HG02759 (cell line): ENCODE results near the gene ZNF548.
"Not testable (repeated sequence)": the region's sequence is repeated elsewhere in the genome, so short reads cannot be mapped to it uniquely, and the experiment has no call there.

Source experiments
- ATAC-seq: cut with Tn5 transposase; IDR thresholded peaks from one replicate; pipeline ENCODE4 v1.9.1; 2021; ENCODE audit warnings: mild to moderate bottlenecking, moderate library complexity; ENCODE audit not compliant: unreplicated experiment

The ZNF548 gene

DNA sequence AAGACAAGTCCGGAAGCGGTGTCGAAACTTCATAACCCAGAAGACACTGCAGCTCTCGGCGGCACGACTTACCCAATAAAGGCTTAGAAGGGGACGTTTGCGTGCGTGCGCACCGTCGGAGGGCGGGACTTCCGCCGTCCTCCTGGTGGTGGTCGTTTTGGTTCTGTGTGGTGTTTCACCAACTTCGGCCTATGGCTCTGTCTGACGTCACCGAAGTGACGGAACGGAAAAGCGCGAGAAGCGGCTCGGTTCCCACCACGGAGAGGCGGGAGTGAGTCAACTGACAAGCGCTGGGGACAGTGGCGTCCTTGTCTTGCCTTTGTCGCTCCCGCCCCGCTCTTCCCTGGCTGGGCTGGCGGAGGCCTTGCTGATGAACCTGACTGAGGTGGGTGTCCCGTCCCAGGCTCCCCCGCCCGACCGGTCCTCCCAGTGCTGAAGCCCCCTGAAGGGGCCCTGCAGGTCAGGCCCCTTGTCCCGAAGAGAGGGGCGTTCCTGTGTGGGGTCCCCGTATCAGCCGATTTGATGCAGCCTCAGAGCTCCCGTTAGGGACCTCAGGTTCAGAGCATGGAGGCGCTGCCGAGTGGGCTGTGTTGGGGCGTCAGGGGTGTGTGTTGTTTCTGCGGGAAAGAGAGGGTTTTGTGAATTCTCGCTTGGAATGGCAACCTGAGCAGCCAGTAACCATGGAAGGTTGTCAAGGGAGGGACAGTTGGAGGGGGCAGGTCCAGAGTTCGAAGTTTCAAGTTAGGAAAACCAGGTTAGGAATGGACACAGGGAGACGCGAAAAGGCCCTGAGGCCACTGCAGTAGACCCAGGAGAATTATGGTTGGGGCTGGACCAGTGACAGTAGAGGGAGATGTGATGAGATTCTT lies at the start of gene ZNF548:
Gene ZNF548 (plus strand): TSS at position 125 of the 869 bp plus-strand sequence. CDS start 246 bp downstream, at position 371.
- peak; percentile 97 for ATAC-seq

DNA sequence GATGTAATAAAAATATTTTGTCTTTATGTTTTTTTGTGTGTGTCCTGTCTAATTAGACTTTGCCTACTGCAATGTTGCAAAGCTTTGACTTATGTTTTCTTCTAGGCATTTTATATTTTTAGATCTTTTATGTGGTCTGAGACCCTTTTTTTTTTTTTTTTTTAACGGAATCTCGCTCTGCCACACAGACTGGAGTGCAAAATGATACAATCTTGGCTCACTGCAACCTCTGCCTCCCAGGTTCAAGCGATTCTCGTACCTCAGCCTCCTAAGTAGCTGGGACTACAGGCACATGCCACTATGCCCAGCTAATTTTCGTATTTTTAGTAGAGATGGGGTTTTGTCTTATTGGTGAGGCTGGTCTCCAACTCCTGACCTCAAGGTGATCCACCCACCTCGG lies 47.1 kb upstream of the ZNF548 start:
- ATAC-seq = no peak

DNA sequence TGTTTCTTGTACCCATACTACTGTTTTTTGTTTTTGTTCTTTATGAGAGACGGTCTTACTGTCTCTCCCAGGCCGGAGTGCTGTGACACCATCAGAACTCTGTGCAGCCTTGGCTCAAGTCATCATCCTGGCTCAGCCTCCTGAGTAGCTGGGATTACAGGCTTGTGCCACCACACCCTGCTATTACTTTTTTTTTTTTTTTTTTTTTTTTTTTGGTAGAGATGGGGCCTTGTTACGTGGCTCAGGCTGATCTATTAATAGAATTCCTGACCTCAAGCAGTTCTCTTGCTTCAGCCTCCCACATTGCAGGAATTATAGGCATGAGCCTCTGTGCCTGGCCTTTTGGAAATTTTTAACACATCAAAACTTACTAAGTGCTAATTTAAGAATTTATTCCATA lies 41.5 kb upstream of the ZNF548 start:
- ATAC-seq = no peak

DNA sequence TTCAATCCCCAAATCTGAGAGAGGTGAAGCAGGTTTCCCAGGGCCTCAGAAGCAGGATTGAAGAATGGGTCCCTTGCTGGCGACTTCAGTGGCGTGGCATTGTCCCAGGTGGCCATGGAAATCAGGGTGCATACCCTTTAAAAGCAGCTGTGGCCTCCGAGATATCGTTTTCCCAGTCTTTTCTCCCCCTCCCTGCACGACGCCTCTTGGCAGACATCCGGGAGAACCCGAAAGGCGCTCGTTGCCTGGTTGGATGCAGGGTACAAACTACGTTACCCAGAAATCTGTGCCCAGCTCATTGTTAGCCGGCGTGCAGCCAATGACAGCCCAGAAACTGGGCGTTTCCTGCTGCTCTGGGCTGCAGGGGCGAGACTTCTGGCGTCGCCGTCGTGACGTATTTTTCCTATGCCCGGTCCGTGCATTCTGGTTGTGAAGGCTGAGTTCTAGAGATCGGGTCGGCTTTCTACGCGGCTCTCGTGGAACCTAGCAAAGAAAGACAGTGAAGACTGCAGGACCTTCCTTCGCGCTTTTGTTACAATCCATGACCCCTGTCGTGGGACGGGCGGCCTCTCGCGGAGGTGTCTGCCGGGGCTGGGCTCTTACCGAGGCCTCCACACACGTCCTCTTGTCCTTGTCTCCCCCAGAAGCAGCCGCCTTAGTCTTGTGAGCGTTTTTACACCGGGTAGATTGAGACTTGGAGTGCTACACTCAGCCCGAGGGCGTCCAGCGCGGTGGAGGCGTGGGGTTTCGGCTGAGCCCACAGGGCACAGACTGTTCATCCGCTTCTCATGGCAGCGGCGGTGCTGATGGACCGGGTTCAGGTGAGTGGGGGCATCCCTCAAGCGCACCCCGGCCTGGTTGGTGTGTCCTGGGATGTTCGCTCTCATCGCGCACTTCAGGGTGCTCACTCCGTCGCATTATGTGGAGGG lies 38.5 kb upstream of the ZNF548 start, which contains the start of gene ZNF304:
Gene ZNF304 (plus strand): TSS at position 395 of the 929 bp plus-strand sequence. CDS start 394 bp downstream, at position 789.
- peak; percentile 100 for ATAC-seq

DNA sequence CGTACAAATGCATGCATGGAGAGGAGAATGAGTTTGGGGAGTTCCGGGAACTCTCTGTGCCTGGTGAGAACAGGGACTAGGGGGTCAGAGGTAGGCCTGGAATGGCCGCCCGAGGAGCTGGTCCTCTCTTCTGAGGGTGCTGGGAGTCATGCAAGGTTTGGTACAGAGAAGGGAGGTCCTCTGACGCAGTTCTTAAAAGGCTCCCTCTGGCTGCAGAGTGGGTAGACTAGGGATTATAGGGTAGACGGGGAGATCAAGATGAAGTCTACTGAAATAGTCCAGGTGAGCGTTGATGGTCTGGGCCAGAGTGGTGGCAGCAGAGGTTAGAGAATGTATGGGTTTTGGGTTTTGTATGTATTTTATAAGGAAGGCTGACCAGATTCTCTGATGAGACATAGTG lies 37.8 kb upstream of the ZNF548 start:
- no peak for ATAC-seq

DNA sequence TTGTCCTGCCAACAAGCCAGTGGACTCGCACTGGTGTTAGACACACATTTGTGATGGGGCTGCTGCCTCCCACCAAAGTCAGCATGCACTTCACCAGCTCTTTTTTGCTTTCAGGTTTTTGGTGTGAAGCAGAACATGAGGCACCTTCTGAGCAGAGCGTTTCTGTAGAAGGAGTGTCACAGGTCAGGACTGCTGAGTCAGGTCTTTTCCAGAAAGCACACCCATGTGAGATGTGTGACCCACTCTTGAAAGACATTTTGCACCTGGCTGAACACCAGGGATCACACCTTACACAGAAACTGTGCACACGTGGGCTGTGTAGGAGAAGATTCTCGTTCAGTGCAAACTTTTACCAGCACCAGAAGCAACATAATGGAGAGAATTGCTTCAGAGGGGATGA lies 33.7 kb upstream of the ZNF548 start:
- ATAC-seq = no peak

DNA sequence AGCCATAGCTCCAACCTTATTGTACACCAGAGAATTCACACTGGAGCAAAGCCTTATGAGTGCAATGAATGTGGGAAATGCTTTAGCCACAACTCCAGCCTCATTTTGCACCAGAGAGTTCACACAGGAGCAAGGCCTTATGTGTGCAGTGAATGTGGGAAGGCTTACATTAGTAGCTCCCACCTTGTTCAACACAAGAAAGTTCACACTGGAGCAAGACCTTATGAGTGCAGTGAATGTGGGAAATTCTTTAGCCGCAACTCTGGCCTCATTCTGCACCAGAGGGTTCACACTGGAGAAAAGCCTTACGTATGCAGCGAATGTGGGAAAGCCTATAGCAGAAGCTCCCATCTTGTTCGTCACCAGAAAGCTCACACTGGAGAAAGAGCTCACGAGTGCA lies 32.2 kb upstream of the ZNF548 start:
- ATAC-seq = no peak

DNA sequence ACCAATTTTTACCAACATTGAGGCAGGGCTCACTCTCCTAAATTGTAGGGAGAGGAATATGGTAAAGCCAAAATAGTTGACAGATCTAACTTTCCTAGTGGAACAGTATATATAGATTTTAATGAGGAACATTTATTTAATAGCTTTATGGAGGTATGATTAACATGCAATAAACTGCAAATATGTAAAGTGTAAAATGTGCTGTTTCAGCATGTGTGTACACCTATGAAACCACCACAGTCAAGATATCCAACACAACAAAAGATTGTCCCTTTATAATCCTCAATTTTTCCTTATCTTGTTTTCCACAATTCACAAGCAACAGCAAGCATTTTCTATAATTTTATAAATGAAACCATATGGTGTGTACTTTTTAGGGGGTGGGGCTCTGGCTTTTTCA lies 30.4 kb upstream of the ZNF548 start:
- ATAC-seq = no peak

DNA sequence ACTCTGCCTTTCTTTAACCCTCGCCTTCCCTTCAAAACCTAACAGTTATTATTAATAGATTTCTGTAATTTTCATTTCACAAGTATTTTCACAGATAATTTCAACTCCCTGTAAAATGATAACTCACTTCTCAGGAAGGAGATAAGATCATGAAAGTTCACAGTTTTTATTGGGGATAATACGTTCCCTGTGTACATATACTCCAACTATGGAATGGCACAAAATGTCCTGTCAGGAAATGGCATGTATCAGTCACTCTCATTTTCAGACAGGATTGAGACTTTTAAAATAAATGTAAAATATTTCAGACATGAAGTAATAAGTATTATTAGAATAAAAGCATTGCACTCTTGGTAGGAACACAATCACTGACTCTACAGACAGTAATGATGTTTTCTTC lies 27.2 kb upstream of the ZNF548 start:
- no peak for ATAC-seq

DNA sequence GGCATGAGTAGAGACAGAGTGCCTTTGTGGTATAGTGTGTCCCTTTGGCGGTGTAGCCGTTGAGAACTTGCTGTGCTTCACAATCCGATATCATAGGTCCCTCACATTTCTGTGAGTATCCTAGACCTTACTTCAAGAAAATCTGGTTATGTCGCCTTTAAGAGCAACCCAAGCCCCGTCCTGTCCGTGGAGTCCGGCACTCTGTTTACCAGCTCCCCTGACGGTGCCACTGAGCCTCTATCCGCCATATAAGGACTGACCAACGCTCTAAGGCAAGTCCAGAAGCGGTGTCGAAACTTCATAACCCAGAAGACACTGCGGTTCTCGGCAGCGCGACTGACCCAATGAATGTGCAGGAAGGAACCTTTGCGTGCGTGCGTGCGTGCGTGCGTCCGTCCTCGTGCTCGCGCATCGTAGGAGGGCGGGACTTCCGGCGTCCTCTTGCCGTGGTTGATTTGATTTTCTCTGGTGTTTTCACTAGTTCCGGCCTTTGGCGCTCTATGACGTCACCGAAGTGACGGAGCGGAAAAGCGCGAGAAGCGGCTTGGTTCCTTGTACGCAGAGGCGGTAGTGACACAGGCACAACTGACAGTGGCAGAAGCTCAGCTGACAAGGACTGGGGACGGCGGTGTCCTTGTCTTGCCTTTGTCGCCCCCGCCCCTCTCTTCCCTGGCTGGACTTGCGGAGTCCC lies 26.5 kb upstream of the ZNF548 start, which contains the start of the genes TRAPPC2B and ZNF547:
Gene TRAPPC2B (plus strand): TSS at position 555 of the 691 bp plus-strand sequence. CDS start 1,283 bp downstream, outside the sequence.
Gene ZNF547 (plus strand): TSS at position 555 of the 691 bp plus-strand sequence. CDS start 5,005 bp downstream, outside the sequence.
- ATAC-seq = peak; percentile 92

DNA sequence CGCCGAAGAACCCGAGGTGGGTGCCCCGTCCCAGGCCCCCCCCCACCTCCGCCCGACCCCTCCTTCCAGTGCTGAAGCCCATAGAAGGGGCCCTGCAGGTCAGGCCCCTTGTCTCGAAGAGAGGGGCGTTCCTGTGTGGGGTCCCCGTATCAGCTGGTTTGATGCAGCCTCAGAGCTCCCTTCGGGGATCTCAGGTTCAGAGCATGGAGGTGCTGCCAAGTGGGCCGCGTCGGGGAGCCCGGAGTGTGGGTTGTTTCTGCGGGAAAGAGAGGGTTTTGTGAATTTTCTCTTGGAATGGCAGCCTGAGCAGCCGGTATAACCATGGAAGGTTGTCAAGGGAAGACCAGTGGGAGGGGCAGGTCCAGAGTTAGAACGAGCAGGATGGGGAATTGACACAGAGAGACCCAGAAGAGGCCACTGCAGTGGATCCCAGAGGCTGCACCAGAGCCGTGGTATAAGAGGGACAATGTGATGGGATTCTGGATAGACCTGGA lies 25.9 kb upstream of the ZNF548 start:
- no peak for ATAC-seq

DNA sequence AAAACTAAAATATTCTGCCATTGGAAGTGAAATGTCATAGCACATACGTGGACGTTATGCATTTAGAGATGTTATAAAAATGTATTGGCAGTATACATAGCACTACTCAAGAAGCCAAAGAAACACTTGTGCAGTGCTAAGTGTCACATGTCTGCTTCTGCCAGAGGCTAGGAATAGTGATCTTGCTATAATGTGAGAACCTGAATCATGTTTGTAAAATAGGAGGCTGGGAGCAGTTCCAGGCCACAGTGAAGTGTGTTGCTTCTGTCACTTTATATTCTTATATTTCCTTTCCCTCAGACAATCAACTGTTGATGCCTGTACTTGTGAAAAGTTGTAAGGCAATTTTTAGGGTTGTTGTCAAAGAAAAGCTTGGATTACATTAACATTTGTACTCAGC lies 22.9 kb upstream of the ZNF548 start:
- no peak for ATAC-seq

DNA sequence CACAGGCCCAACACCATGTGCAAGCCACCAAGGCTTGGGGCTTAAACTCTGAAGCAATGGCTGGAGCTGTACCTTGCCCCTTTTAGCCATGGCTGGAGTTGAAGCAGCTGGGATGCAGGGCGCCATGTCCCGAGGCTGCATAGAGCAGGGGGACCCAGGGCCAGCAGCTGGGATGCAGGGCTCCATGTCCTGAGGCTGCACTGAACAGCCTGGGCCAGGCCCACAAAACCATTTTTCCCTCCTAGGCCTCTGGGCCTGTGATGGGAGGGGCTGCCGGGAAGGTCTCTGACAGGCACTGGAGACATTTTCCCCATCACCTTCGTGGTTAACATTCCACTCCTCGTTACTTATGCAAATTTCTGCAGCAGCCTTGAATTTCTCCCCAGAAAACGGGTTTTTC lies 15.5 kb upstream of the ZNF548 start:
- no peak for ATAC-seq

DNA sequence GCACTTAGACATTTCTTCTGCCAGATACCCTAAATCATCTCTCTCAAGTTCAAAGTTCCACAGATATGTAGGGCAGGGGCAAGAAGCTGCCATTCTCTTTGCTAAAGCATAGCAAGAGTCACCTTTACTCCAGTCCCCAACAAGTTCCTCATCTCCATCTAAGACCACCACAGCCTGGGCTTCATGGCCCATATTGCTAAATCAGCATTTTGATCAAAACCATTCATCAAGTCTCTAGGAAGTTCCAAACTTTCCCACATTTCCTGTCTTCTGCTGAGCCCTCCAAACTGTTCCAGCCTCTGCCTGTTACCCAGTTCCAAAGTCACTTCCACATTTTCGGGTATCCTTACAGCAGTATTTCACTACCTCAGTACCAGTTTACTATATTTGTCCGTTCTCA lies 15.0 kb upstream of the ZNF548 start:
- ATAC-seq = not testable (repeated sequence)

DNA sequence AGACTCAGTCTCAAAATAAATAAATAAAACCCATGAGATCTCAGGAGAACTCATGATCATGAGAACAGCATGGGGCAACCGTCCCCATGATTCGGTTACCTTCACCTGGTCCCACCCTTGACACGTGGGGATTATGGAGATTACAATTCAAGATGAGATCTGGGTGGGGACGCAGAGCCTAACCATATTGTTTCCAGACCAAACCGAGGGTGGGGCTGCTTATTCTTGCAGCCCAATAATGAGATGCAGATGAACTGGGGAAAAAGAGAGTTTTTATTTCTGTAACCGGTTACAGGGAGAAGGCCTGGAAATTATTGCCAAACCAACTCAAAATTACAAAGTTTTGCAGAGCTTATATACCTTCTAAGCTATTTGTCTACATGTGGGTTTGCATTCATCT lies 13.5 kb upstream of the ZNF548 start:
- no peak for ATAC-seq

DNA sequence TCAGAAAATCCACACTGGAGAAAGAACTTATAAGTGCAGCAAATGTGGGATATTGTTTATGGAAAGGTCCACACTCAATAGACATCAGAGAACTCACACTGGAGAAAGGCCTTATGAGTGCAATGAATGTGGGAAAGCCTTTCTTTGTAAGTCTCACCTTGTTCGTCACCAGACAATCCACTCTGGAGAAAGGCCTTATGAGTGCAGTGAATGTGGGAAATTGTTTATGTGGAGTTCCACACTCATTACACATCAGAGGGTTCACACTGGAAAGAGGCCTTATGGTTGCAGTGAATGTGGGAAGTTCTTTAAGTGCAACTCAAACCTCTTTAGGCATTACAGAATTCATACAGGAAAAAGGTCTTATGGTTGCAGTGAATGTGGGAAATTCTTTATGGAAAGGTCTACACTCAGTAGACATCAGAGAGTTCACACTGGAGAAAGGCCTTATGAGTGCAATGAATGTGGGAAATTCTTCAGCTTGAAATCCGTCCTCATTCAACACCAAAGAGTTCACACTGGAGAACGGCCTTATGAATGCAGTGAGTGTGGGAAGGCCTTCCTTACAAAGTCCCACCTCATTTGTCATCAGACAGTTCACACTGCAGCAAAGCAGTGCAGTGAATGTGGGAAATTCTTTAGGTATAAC lies 12.0 kb upstream of the ZNF548 start:
- ATAC-seq = no peak

DNA sequence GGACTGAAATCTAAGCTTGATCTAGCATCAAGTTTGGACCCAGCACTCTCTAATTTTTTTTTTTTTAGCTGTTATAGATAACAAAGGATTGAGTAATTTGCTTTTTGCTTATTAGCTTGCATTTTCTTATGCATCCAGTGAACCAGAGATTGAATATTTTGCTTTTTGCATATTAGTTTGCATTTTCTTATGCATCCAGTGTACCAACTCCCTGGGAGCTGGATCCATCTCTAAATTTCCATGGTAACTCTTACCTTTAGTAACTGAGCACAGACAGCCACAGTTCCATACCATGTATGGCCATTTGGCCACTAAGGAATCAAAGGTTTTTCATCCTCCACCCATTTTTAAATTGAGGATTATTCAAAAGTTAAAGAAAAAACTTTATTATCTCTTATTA lies 8.7 kb upstream of the ZNF548 start:
- no peak for ATAC-seq

DNA sequence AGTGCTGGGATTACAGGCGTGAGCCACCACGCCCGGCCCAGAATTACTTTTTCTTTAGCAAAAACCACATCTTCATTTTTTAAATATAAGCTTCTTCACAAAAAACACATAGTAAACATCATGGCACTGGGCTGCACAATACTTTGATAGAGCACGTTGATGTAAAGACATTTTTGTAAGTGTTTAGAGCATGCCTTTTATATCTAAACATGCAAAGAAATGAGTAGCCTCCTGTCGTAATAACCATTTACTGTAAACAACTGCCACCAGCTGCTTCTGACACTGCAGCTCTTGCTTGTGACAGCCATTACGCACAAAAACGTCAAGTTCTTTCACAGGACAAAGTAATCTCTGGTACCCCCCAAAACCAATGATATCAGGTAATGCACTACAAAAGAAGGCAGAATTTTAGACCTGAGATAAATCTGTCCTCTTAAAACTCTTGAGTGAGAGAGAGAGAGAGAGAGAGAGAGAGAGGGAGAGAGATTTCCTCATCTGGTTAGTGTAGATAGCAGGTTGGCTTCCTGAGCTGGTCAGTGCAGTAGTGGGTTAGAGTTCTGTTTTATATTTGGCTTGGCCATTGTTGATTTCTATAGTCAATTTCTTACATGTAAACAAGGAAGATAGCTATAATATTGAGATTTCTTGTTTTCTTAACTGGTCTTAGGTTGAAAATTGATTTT lies 6.7 kb upstream of the ZNF548 start:
- no peak for ATAC-seq

DNA sequence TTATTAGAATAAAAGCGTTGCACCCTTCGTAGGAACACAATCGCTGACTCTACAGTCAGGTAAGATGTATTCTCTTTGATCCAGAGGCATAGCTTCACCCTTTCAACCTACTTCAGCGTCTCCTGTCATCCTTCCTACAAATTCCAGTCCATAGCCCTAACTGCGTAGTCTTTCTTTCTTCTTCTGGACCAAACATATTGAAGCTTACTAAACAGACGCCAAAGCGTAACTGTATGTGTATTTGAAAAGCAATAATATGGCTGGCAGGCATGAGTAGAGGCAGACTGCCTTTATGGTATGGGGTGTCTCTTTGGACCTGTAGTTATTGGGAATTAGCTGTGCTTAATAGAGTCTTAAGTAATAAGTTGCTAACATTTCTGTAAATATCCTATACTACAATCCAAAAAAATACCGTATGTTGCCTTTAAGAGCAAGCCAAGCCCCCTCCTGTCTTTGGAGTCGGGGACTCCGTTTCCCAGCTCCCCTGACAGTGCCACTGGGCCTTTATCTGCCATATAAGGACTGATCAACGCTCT lies 392 bp upstream of the ZNF548 start:
- ATAC-seq = no peak
